ENCODE data around the gene FCMR. TPM values are rescaled to one million over a fixed set of nuclear protein-coding genes. Genes with fewer than 3 reads are reported as not detected.
A peak's percentile ranks its signal among the peaks of the same experiment; 100 is the strongest.

The FCMR gene
- total and polyA plus RNA-seq, 10 donors, result 136 to 269 (median 235) TPM

- DNase-seq, result peak; percentile 92
These were observed 11.7 kb upstream of the FCMR start for GRCh38 chr1:206933333-206933945.

GRCh38 chr1:206932177-206932576, 10.4 kb upstream of the FCMR start:
- Histone ChIP-seq H3K36me3 (no peaks in the 10 kb centered on the region), H3K27ac (peak overlapping the region in 5 of 8 donors; percentile 3 to 97 (median 91)), H3K4me1 (peaks cover 13 to 73% (median 43%) of the 10 kb centered on the region in 6 donors), H3K9me3 (no peaks in the 10 kb centered on the region), H3K4me3 (no peak overlapping the region), H3K27me3 (replicated peaks in 1 of 7) (no peaks in the 10 kb centered on the region)
- no peak for DNase-seq
- WGBS, 5 donors, result 69 to 87% (median 76%) methylated on average over 4 to 8 of the region's 8 CpGs
- no peak for TF ChIP-seq CTCF (IDR thresholded peaks at IDR 0.05 in 8 of 11, conservative IDR thresholded peaks at IDR 0.05 in 3 of 11)
- no peak for TF ChIP-seq POLR2A (IDR thresholded peaks at IDR 0.05)
- TF ChIP-seq POLR2AphosphoS5 (IDR thresholded peaks at IDR 0.05), result no peak
- intact Hi-C loops (cut with DNase I; ENCODE audit: low total_unique reads), result no loop called here

More at GRCh38 chr1:206933333-206933945, 11.7 kb upstream of the FCMR start:
- Histone ChIP-seq H3K27ac (peak overlapping the region in 3 of 8 donors; percentile 89 to 97 (median 95)), H3K4me1 (peaks cover 13 to 60% (median 41%) of the 10 kb centered on the region in 6 donors), H3K36me3 (no peaks in the 10 kb centered on the region), H3K9me3 (no peaks in the 10 kb centered on the region), H3K27me3 (replicated peaks in 1 of 7) (no peaks in the 10 kb centered on the region), H3K4me3 (no peak overlapping the region)
- TF ChIP-seq CTCF (IDR thresholded peaks at IDR 0.05 in 8 of 11, conservative IDR thresholded peaks at IDR 0.05 in 3 of 11) (peak; percentile 49 to 90 (median 74)), POLR2AphosphoS5 (IDR thresholded peaks at IDR 0.05) (peak in 2 of 3 donors; percentile 37 to 65), POLR2A (IDR thresholded peaks at IDR 0.05) (no peak)
- 49 to 56% (median 54%) methylated on average over 8 of the region's 8 CpGs for WGBS, 5 donors
- intact Hi-C loops (cut with DNase I; ENCODE audit: low total_unique reads), result no loop called here

DNA sequence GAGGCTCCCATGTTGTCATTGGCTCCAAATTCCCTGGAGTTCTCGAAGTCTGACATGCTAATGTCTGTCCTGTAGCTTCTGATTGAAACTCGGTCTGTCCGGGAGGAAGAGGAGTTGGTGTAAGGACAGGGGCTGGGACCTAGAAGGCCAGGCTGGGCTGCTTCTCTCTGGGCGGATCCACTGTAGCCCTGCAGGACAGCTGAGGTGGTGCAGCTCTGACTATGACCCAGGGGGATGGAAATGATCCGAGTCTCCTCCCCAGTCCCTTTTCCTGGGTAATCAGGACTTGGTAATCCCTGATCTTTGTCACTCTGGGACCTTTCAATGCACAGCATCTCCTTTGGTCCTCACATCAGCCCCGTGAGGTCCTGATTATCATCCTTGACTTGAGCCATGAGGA, 10.0 kb upstream of the FCMR start:
- DNase-seq, result no peak
- Histone ChIP-seq H3K27me3 (replicated peaks in 1 of 7) (no peaks in the 10 kb centered on the region), H3K4me3 (no peak overlapping the region), H3K9me3 (no peaks in the 10 kb centered on the region), H3K36me3 (no peaks in the 10 kb centered on the region), H3K4me1 (peaks cover 13 to 77% (median 44%) of the 10 kb centered on the region in 6 donors), H3K27ac (peak overlapping the region in 7 of 8 donors; percentile 72 to 97 (median 89))
- intact Hi-C loops (cut with DNase I; ENCODE audit: low total_unique reads), result no loop called here
- 84 to 92% (median 86%) methylated on average over 5 to 6 of the region's 6 CpGs for WGBS, 5 donors
- TF ChIP-seq POLR2AphosphoS5 (IDR thresholded peaks at IDR 0.05), result no peak
- no peak for TF ChIP-seq CTCF (IDR thresholded peaks at IDR 0.05 in 8 of 11, conservative IDR thresholded peaks at IDR 0.05 in 3 of 11)
- no peak for TF ChIP-seq POLR2A (IDR thresholded peaks at IDR 0.05)

DNA sequence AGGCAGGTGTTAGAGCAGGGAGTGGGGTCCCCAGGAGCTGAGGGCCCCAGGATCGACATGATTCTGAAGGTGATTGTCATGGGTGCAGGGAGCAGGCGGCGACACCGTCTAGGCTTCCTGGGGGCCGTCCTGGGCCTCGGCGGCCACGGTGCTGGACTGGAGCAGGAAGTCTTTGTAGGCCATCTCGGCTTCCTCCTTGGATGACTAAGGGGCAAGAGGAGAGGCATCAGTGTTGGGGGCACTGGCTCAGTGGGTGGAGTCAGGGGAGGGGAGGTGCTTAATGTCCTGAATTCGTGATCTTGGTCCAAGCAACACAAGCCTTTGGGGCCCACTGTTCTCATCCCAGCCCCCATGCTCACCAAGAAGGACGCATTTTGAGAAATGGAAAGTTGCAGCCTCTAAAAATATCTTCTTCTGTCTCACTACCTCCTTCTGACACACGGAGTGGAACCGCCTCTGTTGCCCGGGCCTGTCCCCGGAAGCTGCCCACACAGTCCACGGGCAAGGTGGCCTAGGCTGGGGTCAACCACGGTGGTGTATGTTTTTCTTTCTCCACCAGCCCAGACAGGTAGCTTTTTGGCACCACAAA, 8.6 kb upstream of the FCMR start:
- Histone ChIP-seq H3K4me1 (peaks cover 17 to 87% (median 51%) of the 10 kb centered on the region in 6 donors), H3K36me3 (no peaks in the 10 kb centered on the region), H3K27ac (peak overlapping the region; percentile 68 to 97 (median 86)), H3K27me3 (replicated peaks in 1 of 7) (no peaks in the 10 kb centered on the region), H3K9me3 (no peaks in the 10 kb centered on the region), H3K4me3 (peak overlapping the region in 1 of 8 donors; percentile 39)
- DNase-seq, result peak; percentile 91
- peak; percentile 82 to 94 (median 86) for TF ChIP-seq POLR2AphosphoS5 (IDR thresholded peaks at IDR 0.05)
- TF ChIP-seq CTCF (IDR thresholded peaks at IDR 0.05 in 8 of 11, conservative IDR thresholded peaks at IDR 0.05 in 3 of 11), result peak in 1 of 11 experiments; percentile 10
- TF ChIP-seq POLR2A (IDR thresholded peaks at IDR 0.05), result peak; percentile 14 to 57 (median 20)
- intact Hi-C loops (cut with DNase I; ENCODE audit: low total_unique reads), result no loop called here
- WGBS, 5 donors, result 27 to 52% (median 36%) methylated on average over 17 of the region's 17 CpGs
